GM21737 (cell line): ENCODE measurements around the gene RNF138.
A peak's percentile ranks its signal among the peaks of the same experiment; 100 is the strongest.
"Not testable (repeated sequence)": the region's sequence is repeated elsewhere in the genome, so short reads cannot be mapped to it uniquely, and the experiment has no call there.

ENCODE experiments used
- ATAC-seq: cut with Tn5 transposase; IDR thresholded peaks from one replicate; pipeline ENCODE4 v1.9.1; 2021; ENCODE audit warnings: mild to moderate bottlenecking, moderate library complexity; ENCODE audit not compliant: unreplicated experiment

Gene RNF138, protein sequence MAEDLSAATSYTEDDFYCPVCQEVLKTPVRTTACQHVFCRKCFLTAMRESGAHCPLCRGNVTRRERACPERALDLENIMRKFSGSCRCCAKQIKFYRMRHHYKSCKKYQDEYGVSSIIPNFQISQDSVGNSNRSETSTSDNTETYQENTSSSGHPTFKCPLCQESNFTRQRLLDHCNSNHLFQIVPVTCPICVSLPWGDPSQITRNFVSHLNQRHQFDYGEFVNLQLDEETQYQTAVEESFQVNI

DNA sequence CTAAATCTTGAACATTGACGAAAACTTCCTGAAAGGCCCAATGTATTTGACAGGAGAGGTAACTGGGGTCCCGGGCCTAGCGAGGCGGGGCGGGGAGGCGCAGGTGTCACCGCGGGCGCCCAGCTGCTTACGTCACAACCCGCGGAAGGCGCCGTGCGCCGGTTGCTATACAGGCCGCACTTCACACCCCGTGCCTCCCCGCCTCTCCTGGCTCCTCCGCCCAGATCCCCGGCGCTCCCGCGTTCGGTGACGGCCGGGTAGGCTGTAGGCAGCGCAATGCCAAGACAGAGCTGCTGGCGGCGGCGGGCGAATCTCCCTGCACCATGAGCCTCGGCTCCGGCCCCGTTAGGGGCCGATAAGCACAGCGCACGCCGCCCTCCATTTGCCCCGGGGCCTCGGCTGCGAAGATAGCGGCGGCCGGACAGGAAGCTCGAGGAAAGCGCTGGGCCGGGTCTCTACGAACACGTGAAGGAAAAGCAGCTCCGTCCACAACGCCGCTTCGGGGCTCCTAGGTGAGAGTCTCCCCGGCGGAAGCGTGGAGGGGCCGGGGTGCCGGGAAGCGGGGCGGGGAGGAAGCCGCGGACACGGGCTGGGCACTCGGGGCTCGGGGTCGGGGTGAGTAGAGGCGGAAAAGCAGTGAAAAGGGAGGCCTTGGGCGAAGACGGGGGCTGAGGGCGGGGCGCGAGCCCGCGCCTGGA is at the start of gene RNF138:
TSS of gene RNF138 (plus strand) at position 151 of the 698 bp plus-strand sequence. CDS start 903 bp downstream, outside the sequence.
- ATAC-seq = peak; percentile 60

DNA sequence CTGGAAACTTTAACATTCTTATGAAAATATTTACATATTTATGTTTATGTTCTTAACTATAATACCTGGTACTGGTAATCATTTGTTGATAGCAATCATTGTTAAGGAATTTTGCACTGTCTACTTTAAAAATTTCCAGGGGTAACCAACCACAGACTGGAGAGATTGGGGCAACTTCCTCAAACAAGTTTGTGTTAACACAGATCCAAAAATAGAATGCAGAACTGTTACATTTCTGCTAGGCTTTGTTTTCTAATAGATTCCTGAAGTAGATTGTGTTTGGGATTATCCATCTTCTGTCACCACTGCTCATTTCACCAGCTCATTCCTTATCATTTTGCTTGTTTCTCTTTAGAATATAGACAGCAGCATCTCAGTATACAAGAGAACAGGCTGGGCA is 49.3 kb upstream of the RNF138 start:
- ATAC-seq = no peak

DNA sequence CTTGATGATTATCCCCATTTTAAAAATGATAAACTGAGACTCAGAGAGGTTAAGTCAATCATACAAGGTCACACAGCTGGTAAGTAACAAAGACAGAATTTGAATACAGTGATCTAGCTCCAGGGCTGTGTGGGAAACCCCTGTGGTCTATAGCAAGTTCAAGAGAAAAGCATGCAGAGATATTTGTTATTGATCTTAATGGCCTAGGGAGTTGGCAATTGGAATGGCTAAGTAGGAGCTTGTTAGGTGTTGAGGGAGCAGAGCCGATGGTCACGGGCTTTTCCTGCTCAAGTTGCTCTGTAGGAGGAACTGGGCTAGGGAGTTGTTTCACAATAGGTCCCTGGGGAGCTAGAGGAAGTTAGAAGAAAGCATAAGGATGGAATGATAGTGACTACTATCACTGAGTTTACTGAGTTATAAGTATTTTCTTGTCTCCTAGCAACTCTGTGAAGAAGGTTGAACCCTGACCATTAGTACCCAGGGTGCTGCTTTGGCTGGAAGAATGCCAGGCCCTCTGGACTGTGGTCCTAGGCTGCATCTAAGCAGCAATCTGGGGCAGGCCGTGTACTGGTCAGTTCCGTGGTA is 43.1 kb upstream of the RNF138 start:
- peak; percentile 69 for ATAC-seq

DNA sequence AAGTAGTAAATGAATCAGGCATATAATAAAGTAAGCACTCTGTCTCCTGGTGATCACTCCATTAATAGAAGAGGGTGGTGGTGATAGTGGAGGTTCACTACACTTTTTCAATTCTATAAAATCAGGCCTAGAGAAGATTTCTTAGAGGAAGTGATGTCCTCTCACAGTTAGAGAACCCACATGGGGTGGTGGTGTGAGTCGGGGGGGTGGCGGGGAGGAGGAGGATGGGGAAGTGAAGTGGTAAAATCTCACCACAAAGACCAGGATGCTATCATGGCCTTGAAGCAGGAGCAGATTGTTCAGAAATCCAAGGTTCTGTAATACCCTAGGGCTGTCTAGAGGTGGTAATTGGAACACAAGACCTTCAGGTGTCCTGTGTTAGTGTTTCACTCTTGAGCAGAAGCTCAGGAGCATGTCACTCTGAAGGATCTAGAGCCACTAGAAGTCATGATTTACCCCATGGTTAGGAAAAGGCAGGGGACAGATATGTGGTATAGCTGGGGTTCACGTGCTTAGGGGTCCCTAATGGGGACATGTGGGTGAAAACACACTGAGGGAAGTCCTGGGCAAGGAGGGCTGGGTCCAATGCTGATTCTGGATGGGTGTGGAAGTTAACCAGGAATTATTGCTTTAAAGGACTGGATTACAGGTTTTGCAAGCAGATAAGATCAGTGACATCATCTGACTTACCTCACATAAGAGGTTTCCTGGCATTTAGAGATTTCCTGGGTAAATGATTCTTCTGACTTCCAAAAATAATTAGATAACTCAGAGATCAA is 42.1 kb upstream of the RNF138 start:
- peak; percentile 45 for ATAC-seq

DNA sequence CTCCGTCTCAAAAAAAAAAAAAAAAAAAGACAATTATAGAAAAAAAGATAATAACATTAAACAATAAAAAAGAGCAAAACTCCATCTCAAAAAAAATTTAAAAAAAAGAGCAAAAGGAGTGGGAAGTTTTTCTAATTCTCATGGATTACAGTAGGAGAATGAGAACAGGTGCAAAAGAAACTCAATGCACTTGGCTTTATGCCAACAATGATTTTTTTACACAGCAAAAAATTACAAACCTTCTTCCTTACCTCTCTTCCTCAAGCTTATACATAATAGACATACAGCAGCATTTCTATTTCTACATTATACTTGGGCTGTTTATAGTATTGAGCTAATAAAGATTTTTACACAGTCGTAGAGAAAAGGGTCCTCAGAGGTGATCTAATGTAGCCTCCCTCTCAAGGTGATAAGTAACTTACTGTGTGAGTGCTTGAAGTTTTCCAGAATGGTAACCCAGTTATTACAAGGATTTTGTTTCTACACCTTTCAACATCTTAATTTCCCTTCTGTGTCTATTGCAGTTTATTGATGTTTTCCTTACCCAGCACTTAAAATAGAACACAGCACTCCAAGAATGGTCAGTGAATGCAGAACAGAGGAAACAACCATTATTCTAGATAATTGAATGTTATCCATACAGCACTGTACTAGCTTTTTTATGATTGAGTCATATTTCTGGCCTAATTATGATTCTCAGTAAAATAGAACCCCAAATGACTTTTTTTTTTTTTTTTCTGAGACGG is 34.9 kb upstream of the RNF138 start:
- ATAC-seq = no peak

DNA sequence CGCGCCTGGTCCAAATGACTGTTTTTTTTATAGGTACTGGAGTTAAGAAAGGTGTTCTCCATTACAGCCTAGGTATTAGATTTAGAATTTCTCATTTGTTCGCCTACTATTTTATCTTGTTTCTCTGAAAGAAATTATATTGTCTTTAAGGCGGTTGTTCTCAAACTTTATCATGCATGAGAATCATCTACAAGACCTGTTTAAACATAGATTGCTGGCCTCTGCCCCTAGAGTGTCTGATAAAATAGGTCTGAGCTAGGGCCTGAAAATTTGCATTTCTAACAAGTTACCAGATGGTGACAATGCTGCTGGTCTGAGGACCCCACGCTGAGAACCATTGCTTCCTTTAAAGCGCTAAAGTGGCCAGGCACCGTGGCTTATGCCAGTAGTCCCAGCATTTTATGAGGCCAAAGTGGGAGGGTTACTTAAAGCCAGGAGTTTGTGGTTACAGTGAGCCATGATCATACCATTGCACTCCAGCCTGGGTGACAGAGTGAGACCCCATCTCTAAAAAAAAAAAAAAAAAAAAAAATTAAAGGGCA is 34.0 kb upstream of the RNF138 start:
- ATAC-seq = no peak

DNA sequence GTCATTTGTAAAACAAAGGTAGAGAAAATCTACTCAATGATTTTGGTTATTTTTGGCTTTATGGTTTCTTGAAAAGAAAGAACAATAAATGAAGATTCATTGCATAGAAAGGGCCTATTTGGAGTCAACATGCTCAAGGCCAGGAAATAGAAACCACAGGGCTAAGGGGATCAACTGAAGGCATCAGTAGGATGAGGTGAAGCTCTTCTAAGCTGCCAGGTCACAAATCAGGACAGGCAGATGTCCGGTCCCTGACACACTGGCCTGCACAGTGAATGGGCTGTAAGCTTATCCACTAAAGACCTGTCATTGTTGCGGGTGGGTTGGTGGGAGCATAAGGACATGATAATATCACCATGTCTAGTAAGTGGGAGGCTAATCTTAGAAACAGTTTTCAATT is 31.6 kb upstream of the RNF138 start:
- ATAC-seq = no peak

DNA sequence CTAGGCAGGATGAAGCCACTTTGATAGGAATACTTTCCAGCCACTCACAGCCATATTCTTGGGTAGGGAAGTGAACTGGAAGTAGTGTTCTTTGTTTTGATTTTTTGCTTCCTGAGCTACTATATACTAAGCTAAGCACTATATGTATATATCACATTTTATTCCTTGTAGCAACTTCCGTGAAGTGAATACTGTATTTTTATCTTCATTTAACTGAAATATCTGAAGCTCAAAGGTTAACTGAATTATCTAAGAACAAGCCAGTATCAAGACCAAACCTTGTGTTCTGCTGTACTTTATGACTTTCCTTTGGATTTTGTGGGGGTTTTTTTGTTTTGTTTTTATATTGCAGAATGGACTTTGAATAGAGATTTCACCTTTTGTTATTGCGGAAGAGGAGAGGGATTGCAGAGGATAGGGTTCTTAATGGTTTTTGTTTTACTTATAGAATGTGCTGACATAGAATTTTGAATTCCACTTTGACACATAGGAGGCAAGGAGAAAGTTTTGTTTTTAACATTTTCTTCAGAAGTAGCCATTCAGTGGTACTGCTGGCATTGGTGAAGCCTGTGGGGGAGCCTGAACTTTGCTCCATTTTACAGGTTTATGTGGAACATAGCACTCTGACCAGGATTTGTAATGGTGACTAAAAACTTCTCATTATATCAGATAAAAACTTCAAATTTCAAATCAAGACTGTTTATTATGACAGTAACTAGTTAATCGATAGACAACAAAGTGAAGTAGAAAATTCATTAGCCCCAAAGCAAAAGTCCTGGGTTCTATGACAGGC is 24.1 kb upstream of the RNF138 start:
- ATAC-seq = no peak

DNA sequence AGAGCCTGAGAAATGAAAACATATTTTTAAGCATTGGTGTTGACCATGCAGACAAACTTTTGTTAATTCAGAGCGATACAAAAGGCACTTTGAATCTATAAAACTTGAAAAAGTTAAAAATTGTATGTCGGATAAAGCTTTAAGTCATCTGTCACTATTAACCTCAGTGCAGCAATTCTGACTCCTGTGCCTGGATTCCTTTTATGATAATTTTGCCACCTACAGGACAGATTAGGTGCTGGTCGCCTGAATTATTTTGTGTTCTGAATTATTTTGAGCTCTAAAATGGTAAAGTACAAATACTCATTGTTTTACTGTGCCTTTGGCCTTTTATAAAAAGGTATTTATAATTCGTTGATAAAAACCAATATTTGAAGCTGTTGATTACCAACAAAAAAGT is 19.4 kb upstream of the RNF138 start:
- ATAC-seq = no peak

DNA sequence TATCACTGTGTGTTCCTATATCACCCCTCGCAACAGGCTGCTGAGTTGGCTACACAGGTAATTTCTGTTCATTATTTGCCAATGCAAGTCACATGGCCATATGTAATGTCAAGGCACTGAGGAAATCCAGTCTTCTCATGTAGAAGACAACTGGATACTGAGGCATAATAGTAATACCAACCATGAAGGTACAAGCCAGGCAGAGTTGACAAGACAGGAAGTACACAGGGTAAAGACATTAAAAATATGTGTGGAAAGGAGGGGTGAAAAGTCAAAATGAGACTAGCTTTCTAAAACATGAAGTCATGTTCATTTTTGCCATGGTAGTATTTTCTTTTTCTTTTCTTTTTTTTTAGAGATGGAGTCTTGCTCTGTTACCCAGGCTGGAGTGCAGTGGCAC is 17.5 kb upstream of the RNF138 start:
- no peak for ATAC-seq

DNA sequence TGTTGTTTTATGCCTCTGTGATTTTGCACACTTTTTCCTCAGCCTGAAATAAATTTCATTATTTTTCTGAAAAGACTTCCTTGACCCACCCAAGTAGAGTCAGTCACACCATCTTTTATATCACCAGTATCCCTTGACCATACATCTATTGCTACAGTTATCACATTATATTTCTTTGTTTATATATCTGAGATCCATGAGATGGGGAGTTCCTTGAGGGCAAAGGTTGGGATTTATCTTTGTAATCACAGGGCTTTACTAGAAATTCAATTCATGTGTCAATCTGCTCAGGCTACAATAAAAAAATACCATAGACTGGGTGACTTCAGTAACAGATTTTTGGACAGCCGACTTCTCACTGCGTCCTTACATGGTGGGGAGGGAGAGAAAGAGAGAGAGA is 12.8 kb upstream of the RNF138 start:
- no peak for ATAC-seq

DNA sequence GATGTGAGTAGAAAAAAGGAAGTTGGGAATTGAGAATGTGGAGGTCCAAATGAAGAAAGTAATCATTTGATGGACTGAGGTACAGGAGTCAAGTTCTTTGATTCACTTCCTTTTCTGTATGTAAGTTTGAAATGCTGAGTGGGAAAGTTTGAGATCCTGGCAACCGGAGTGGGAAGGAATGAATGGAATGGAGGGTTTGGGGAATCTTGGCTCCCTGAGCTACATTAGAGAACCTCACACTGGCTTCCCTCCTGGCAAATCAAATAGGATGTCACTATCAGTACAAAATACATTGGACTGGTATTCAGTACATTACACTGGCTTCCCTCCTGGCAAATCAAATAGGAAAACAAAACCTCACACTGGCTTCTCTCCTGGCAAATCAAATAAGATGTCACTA is 9.8 kb upstream of the RNF138 start:
- no peak for ATAC-seq

DNA sequence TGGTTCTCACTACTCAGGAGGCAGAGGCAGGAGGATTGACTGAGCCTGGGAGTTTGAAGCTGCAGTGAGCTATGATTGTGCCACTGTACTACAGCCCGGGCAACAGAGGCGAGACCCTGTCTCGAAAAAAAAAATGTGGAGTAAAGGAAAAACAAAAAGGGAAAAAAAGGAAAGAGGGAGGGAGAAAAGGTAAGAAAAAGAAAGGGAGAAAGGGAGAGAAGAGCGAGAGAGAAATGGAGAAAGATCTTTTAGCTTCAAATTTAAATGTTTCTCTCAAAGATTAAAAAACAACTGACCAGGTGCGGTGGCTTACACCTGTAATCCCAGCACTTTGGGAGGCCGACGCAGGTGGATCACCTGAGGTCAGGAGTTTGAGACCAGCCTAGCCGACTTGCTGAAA is 7.9 kb upstream of the RNF138 start:
- no peak for ATAC-seq

DNA sequence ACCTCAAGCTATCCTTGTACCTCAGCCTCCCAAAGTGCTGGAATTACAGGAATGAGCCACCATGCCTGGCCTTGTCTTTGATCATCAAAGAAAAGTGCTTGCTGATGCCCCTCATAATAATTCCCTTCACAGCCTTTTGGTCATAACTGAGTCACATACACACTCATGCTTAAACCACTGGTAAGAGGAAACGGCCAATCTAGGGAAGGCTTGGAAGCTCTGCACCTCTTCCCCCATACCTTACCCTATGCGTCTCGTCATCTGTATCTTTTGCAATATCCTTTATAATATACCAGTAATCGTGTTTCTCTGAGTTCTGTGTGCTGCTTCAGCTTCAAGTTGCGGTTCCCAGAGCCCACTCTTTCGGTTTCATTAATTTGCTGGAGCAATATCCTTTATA is 4.8 kb upstream of the RNF138 start:
- ATAC-seq = no peak

DNA sequence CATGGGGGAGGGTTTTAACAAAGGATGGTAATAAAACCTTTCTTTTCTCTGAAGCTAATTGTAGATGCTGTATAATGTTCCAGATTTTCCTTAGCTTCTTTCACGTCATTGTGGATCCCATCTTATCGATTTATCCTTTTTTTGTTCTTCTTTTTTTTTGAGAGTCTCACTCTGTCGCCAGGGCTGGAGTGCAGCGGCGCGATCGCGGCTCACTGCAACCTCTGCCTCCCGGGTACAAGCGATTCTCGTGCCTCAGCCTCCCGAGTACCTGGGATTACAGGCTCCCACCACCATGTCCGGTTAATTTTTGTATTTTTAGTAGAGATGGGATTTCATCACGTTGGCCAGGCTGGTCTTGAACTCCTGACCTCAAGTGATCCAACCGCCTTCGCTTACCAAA is 843 bp upstream of the RNF138 start:
- ATAC-seq = not testable (repeated sequence)

DNA sequence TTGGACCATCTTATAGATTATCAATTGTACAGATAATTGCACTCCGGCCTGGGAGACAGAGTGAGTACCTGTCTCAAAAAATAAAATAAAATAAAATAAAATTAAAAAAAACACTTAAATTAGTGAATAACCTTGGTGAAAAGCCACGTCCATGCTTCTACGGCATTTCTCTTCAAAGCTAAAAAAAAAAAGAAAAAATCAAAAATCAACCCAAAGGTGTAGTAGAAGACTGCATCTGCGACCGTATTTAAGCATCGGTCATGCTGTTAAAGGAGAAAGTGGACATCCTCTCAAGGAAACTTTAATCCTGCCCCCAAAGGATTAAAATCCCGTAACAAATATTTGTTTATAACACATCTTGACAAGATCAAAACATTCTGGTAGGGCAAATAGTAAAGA is 350 bp upstream of the RNF138 start:
- ATAC-seq = no peak

DNA sequence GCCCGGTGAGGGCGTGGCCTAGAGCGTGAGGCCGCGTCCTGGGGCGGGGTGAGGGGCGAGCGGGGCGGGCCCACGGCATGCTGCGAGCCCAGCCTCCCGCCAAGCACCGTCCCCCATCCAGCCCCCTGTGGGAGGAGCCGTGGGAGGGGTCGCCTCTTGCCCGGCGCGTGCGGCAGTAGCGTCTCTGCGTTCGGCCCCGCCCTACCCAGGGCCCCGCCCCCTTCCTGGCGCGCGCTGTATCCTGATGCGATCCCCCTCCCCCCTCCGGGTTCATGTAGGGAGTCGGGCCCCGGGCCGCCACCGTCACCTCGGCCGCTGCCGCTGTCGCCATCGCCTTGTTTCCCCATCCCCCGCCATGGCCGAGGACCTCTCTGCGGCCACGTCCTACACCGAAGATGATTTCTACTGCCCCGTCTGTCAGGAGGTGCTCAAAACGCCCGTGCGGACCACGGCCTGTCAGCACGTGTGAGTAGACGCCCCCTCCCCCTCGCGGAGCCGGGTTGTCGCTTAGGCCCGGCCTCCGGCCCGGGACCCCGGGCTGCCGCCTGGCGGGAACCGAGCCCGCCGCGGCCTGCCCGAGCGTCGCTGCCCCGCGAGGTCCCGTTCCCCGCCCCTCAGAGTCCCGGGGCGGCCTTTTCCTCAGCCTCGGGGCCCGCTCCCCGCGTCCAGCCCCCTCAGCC is 888 bp downstream of the RNF138 start:
- ATAC-seq = peak; percentile 81

DNA sequence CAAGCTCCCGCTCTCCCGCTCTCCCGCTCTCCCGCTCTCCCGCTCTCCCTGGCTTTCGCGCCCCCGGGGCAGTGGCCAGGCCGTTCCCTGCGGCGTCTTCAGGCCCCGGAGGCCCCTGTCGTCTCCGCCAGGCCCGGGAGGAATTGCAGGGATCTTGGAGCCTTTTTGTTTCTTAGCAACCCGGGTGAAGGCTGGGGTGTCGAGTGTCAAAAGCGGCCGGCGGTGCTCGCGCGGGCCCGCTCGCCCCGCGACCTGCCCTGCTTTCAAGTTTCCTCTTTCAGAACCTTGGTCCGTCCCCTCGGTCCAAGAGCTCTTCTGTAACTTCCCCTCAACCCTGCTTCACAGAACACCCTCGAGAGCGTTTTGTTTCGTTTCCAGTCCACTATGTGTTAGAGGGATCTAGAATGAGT is 1.4 kb downstream of the RNF138 start:
- ATAC-seq = peak; percentile 31

DNA sequence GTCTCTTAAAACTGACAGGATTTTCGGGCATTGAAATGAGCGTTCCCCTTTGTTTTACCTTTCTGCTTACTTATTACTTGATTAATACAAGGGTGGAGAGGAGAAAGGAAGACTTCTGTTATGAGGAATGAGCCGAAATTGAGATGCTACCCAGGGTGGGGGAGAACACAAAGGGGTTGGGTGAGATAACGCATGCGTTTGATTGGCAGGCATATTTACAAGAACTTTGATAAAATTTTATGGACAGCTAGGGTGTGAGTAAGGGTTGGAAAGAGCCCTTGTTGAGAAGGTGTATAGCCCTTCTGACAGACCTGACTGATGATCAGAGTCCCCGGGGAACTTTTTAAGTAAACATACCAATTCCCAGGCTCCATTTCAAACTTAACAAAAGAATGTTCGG is 1.8 kb downstream of the RNF138 start:
- no peak for ATAC-seq
